C4-2B (cell line): ENCODE measurements around the gene GALNTL6.

ENCODE experiments used
- CTCF ChIP-seq: fragments of 450-650 bp; conservative IDR thresholded peaks from 2 replicates; pipeline ENCODE4 v1.5.1; 2017; ENCODE audit warnings: mild to moderate bottlenecking
- ZFX ChIP-seq: fragments of 450-650 bp; IDR thresholded peaks from 2 replicates; pipeline ENCODE4 v1.6.1; 2017

GRCh38 chr4:172716291-172716690 is 903.1 kb downstream of the GALNTL6 start:
- TF ChIP-seq CTCF (no peak), ZFX (no peak)
